Sigmoid colon (tissue), 4 donors: ENCODE data around the gene CLOCK.

ENCODE experiments used
- EP300 ChIP-seq, 4 donors: sonication (generic); formaldehyde crosslinking; IDR thresholded peaks; one replicate each; pipeline ENCODE4 v1.6.1; 2017; ENCODE audit warnings: antibody characterized with exemption in 4 of 4
- POLR2A ChIP-seq, 2 donors: fragments of 450-650 bp; IDR thresholded peaks; one replicate each; pipeline ENCODE4 v1.6.1; 2016; ENCODE audit warnings: antibody characterized with exemption in 2 of 2, mild to moderate bottlenecking in 2 of 2, moderate library complexity in 2 of 2
- POLR2AphosphoS5 ChIP-seq, 4 donors: sonication (generic); formaldehyde crosslinking; IDR thresholded peaks; one replicate each; pipeline ENCODE4 v1.6.1; 2017; ENCODE audit warnings: antibody characterized with exemption in 4 of 4
- TF ChIP-seq, protein P1 (sequence below), 4 experiments: fragments of 450-650 bp in 3 of 4; fragments of 200-600 bp in 1 of 4; IDR thresholded peaks; one replicate each; pipeline ENCODE4 v1.5.1; 2016 to 2019; ENCODE audit warnings: antibody characterized with exemption in 4 of 4, mild to moderate bottlenecking in 3 of 4, moderate library complexity in 2 of 4

DNA sequence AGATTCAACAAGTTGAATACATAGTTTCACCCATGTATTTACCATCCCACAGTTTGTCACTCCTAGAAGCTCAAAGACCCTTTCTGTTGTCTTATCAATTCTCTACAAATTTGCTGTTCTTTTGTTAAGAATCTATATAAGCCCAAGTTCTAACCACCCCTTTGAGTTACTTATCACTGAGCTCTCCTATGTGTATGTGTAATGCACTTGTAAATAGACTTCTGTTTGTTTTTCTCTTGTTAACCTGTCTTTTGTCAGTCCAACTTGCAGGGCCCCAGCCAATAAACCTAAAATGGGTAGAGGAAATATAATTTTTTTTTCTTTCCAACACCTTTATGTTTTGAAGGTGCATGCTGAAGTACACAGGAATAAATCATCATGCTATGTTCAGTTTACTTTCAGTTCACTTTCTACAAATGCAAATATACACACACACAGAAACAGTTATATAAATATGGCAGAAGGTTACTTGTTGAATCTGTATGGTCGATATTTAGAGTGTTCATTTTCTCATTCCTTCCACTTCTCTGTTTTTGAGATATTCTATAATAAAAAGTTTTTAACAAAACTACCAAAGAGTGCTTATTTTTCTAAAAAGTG lies 22.3 kb upstream of the CLOCK start:
- no peak for TF ChIP-seq POLR2A (IDR thresholded peaks at IDR 0.05)
- no peak for TF ChIP-seq POLR2AphosphoS5 (IDR thresholded peaks at IDR 0.05)
- no peak for TF ChIP-seq EP300 (IDR thresholded peaks at IDR 0.05)
- TF ChIP-seq, protein P1, sequence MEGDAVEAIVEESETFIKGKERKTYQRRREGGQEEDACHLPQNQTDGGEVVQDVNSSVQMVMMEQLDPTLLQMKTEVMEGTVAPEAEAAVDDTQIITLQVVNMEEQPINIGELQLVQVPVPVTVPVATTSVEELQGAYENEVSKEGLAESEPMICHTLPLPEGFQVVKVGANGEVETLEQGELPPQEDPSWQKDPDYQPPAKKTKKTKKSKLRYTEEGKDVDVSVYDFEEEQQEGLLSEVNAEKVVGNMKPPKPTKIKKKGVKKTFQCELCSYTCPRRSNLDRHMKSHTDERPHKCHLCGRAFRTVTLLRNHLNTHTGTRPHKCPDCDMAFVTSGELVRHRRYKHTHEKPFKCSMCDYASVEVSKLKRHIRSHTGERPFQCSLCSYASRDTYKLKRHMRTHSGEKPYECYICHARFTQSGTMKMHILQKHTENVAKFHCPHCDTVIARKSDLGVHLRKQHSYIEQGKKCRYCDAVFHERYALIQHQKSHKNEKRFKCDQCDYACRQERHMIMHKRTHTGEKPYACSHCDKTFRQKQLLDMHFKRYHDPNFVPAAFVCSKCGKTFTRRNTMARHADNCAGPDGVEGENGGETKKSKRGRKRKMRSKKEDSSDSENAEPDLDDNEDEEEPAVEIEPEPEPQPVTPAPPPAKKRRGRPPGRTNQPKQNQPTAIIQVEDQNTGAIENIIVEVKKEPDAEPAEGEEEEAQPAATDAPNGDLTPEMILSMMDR (IDR thresholded peaks at IDR 0.05) = no peak
